Breast epithelium (tissue), 3 donors: ENCODE results near the gene TMCC3.

Source experiments
- CTCF ChIP-seq, 3 donors: fragments of 450-650 bp; IDR thresholded peaks; one replicate each; pipeline ENCODE4 v1.5.1; 2016 to 2017; ENCODE audit warnings: antibody characterized with exemption in 3 of 3, mild to moderate bottlenecking in 3 of 3, moderate library complexity in 3 of 3
- POLR2A ChIP-seq: fragments of 450-650 bp; IDR thresholded peaks from one replicate; pipeline ENCODE4 v1.6.1; 2016; ENCODE audit warnings: antibody characterized with exemption, mild to moderate bottlenecking, moderate library complexity

GRCh38 chr12:94535510-94535921, 114.8 kb downstream of the TMCC3 start:
- TF ChIP-seq POLR2A: no peak
- no peak for TF ChIP-seq CTCF (IDR thresholded peaks at IDR 0.05)
